Thyroid gland (tissue), 4 donors: ENCODE data around the gene SLC43A2. TPM values are rescaled to one million over a fixed set of nuclear protein-coding genes. Genes with fewer than 3 reads are reported as not detected.
A peak's percentile ranks its signal among the peaks of the same experiment; 100 is the strongest.
"Not testable (repeated sequence)": the region's sequence is repeated elsewhere in the genome, so short reads cannot be mapped to it uniquely, and the experiment has no call there.

Experiments
- DNase-seq, 2 donors: peaks; one replicate each; pipeline ENCODE4 v3.0.0-alpha.2; 2019
- H3K27ac ChIP-seq, 3 donors: fragments of 200-600 bp; sonication (generic); 1 replicate in 2 of 3; 2 replicates in 1 of 3; pipeline ENCODE4 v1.5.1; 2016 to 2019; ENCODE audit warnings: mild to moderate bottlenecking in 1 of 3, moderate library complexity in 1 of 3
- H3K27me3 ChIP-seq: fragments of 200-600 bp; sonication (generic); one replicate; pipeline ENCODE4 v1.5.1; 2019
- H3K36me3 ChIP-seq, 2 donors: fragments of 200-600 bp; sonication (generic); one replicate each; pipeline ENCODE4 v1.5.1; 2016 to 2019
- H3K4me1 ChIP-seq, 2 donors: fragments of 200-600 bp; sonication (generic); one replicate each; pipeline ENCODE4 v1.5.1; 2017 to 2019
- H3K4me3 ChIP-seq, 3 donors: fragments of 200-600 bp; sonication (generic); replicated peaks in 1 of 3; 1 replicate in 2 of 3; 2 replicates in 1 of 3; pipeline ENCODE4 v1.5.1; 2016; ENCODE audit warnings: mild to moderate bottlenecking in 1 of 3
- H3K9me3 ChIP-seq: fragments of 200-600 bp; sonication (generic); one replicate; pipeline ENCODE4 v1.5.1; 2017
- CTCF ChIP-seq, 6 experiments: fragments of 200-600 bp in 3 of 6; fragments of 450-650 bp in 3 of 6; sonication (generic) in 3 of 6; IDR thresholded peaks; one replicate each; pipeline ENCODE4 v1.5.1; 2016 to 2019; ENCODE audit warnings: antibody characterized with exemption in 6 of 6, mild to moderate bottlenecking in 2 of 6, inconsistent platforms in 1 of 6, moderate library complexity in 1 of 6
- POLR2A ChIP-seq, 2 donors: fragments of 450-650 bp; IDR thresholded peaks; one replicate each; pipeline ENCODE4 v1.6.1; 2017; ENCODE audit warnings: antibody characterized with exemption in 2 of 2, mild to moderate bottlenecking in 2 of 2, moderate library complexity in 1 of 2
- WGBS, 2 donors: methylation state at CpG; one replicate each; pipeline ENCODE4 v1.1.5; 2017; 5-methylcytosine and 5-hydroxymethylcytosine counted together
- intact Hi-C: fragments of 100-400 bp; cut with DNase I; formaldehyde crosslinking; loops from one replicate; pipeline ENCODE4 v1.15.1; 2023
- small RNA-seq: library from RNA; depleted of rRNA; stranded (forward); fragments of <200 nt; gene quantifications from one replicate; pipeline ENCODE3, GENCODE V24; 2016
- total RNA-seq, 4 donors: library from RNA; depleted of rRNA; stranded (reverse); fragments of >200 nt; gene quantifications; one replicate each; pipeline ENCODE4 v1.2.3, GENCODE V29; 2016

The SLC43A2 gene
- total RNA-seq, 4 donors from 2014 or later: 17.5 to 28.2 (median 23.9) TPM

GRCh38 chr17:1529863-1530262 is 98.8 kb downstream of the SLC43A2 start:
- no peak for DNase-seq
- peaks cover 30 to 47% of the 10 kb centered on the region in 2 donors for H3K36me3 ChIP-seq

GRCh38 chr17:1526876-1527275 is 101.8 kb downstream of the SLC43A2 start:
- H3K4me3 ChIP-seq, H3K9me3 ChIP-seq, H3K27me3 ChIP-seq, H3K4me1 ChIP-seq, intact Hi-C loops, H3K27ac ChIP-seq, DNase-seq: not testable (repeated sequence)
- whole genome bisulfite sequencing, 2 donors: 84 to 87% methylated on average over 4 of the region's 4 CpGs
- peaks cover 6 to 29% of the 10 kb centered on the region in 2 donors for H3K36me3 ChIP-seq

More at GRCh38 chr17:1529863-1530262, 98.8 kb downstream of the SLC43A2 start:
- no peaks in the 10 kb centered on the region for H3K27me3 ChIP-seq
- peak overlapping the region; percentile 4 to 50 (median 45) for H3K27ac ChIP-seq
- no peak overlapping the region for H3K4me3 ChIP-seq
- WGBS, 2 donors: 27 to 30% methylated on average over 2 of the region's 2 CpGs
- peaks cover 6 to 8% of the 10 kb centered on the region in 2 donors for H3K4me1 ChIP-seq
- intact Hi-C loops: no loop called here
- no peaks in the 10 kb centered on the region for H3K9me3 ChIP-seq
- no peak for TF ChIP-seq CTCF (IDR thresholded peaks at IDR 0.05)
- no peak for TF ChIP-seq POLR2A (IDR thresholded peaks at IDR 0.05)

- Histone ChIP-seq H3K4me3 (no peak overlapping the region), H3K27ac (no peak overlapping the region), H3K4me1 (peaks cover 0 to 1% of the 10 kb centered on the region in 2 donors), H3K9me3 (no peaks in the 10 kb centered on the region), H3K27me3 (no peaks in the 10 kb centered on the region), H3K36me3 (peaks cover 13 to 26% of the 10 kb centered on the region in 2 donors)
- WGBS, 2 donors: 93 to 94% methylated on average over 5 of the region's 5 CpGs
- intact Hi-C loops: loop anchor here (5.0 kb wide), 1 partner anchor 35 kb away; no protein-coding TSS in a partner anchor
- TF ChIP-seq POLR2A (IDR thresholded peaks at IDR 0.05): no peak
- no peak for TF ChIP-seq CTCF (IDR thresholded peaks at IDR 0.05)
- DNase-seq: no peak
Measured at GRCh38 chr17:1522626-1523025, 106.0 kb downstream of the SLC43A2 start.

GRCh38 chr17:1521086-1521640 is 107.5 kb downstream of the SLC43A2 start:
- Histone ChIP-seq H3K27ac (no peak overlapping the region), H3K27me3 (no peaks in the 10 kb centered on the region), H3K4me1 (peaks cover 0 to 7% of the 10 kb centered on the region in 2 donors), H3K36me3 (peaks cover 13 to 26% of the 10 kb centered on the region in 2 donors), H3K4me3 (no peak overlapping the region), H3K9me3 (no peaks in the 10 kb centered on the region)
- intact Hi-C loops: loop anchor here (5.0 kb wide), 1 partner anchor 36 kb away; no protein-coding TSS in a partner anchor
- no peak for DNase-seq
- TF ChIP-seq CTCF (IDR thresholded peaks at IDR 0.05) (no peak), POLR2A (IDR thresholded peaks at IDR 0.05) (no peak)
- WGBS, 2 donors: 84 to 92% methylated on average over 10 of the region's 10 CpGs

- intact Hi-C loops: loop anchor here (5.0 to 10.0 kb wide), 4 partner anchors 38 to 245 kb away; partner anchors contain the start of genes BHLHA9, CRK and TRARG1
- TF ChIP-seq CTCF (IDR thresholded peaks at IDR 0.05) (no peak), POLR2A (IDR thresholded peaks at IDR 0.05) (no peak)
- 91% methylated on average over 7 of the region's 7 CpGs for WGBS, 2 donors
- peaks cover 12 to 15% of the 10 kb centered on the region in 2 donors for H3K4me1 ChIP-seq
- H3K27me3 ChIP-seq: no peaks in the 10 kb centered on the region
- no peak overlapping the region for H3K27ac ChIP-seq
- H3K9me3 ChIP-seq: no peaks in the 10 kb centered on the region
- peaks cover 10 to 19% of the 10 kb centered on the region in 2 donors for H3K36me3 ChIP-seq
- DNase-seq: no peak
- no peak overlapping the region for H3K4me3 ChIP-seq
Measured at GRCh38 chr17:1519678-1520077, 109.0 kb downstream of the SLC43A2 start.

Small RNAs within 50 kb of the gene (small RNA-seq; reads per million reads assigned to genes)
- not detected for gene RN7SL105P

Other genes with a start within 250 kb of the SLC43A2 start
- 1,000 to 10,000 TPM in 1 of 4 donors, 100 to 1,000 TPM in 3; 553 to 1,135 (median 724) TPM for gene YWHAE, start 228.6 kb downstream of the SLC43A2 start, total RNA-seq
- 100 to 1,000 TPM in 2 of 4 donors, 10 to 100 TPM in 2; 89.6 to 140 (median 98.7) TPM for gene CRK, start 172.6 kb downstream of the SLC43A2 start, total RNA-seq
- gene MYO1C, start 136.1 kb downstream of the SLC43A2 start, total RNA-seq: 100 to 1,000 TPM; 103 to 145 (median 121) TPM
- 100 to 1,000 TPM; 124 to 285 (median 158) TPM for gene INPP5K, start 112.2 kb downstream of the SLC43A2 start, total RNA-seq
- gene PITPNA, start 66.0 kb downstream of the SLC43A2 start, total RNA-seq: 10 to 100 TPM; 49.9 to 64.7 (median 54.2) TPM
- gene SCARF1, start 16.9 kb upstream of the SLC43A2 start, total RNA-seq: 10 to 100 TPM; 31.6 to 52.0 (median 35.5) TPM
- gene RILP, start 21.0 kb upstream of the SLC43A2 start, total RNA-seq: 100 to 1,000 TPM in 3 of 4 donors, 10 to 100 TPM in 1; 67.5 to 140 (median 124) TPM
- 100 to 1,000 TPM; 181 to 256 (median 242) TPM for gene PRPF8, start 56.0 kb upstream of the SLC43A2 start, total RNA-seq
- 1 to 10 TPM; 1.7 to 5.6 (median 3.7) TPM for gene TLCD2, start 81.5 kb upstream of the SLC43A2 start, total RNA-seq
- gene WDR81, start 95.9 kb upstream of the SLC43A2 start, total RNA-seq: 10 to 100 TPM; 25.6 to 31.0 (median 30.3) TPM
- 1 to 10 TPM; 4.3 to 9.7 (median 7.1) TPM for gene SERPINF2, start 114.0 kb upstream of the SLC43A2 start, total RNA-seq
- 1,000 to 10,000 TPM in 1 of 4 donors, 100 to 1,000 TPM in 3; 289 to 1,632 (median 420) TPM for gene SERPINF1, start 133.2 kb upstream of the SLC43A2 start, total RNA-seq
- gene SMYD4, start 201.1 kb upstream of the SLC43A2 start, total RNA-seq: 10 to 100 TPM; 19.3 to 21.9 (median 20.4) TPM
- gene RPA1, start 201.2 kb upstream of the SLC43A2 start, total RNA-seq: 10 to 100 TPM; 24.0 to 37.2 (median 26.4) TPM